Stimulated activated naive CD8-positive, alpha-beta T cell treated with anti-CD3 and anti-CD28 coated beads, Interleukin-15, Interleukin-2, amounts not matched to agents 100 ng/mL and 50 ng/mL, for 24 hours (primary cell): ENCODE results near the gene MBOAT2.

ENCODE experiments used
- H3K27ac Mint-ChIP-seq: one replicate; pipeline ENCODE4 v1.8.0; 2021; ENCODE audit warnings: mild to moderate bottlenecking, mixed read lengths
- H3K27me3 Mint-ChIP-seq: one replicate; pipeline ENCODE4 v1.8.0; 2021; ENCODE audit warnings: mixed read lengths
- H3K36me3 Mint-ChIP-seq: one replicate; pipeline ENCODE4 v1.8.0; 2021; ENCODE audit warnings: low read depth, mixed read lengths
- H3K4me1 Mint-ChIP-seq: one replicate; pipeline ENCODE4 v1.8.0; 2021; ENCODE audit warnings: low read depth, mixed read lengths
- H3K4me3 Mint-ChIP-seq: one replicate; pipeline ENCODE4 v1.8.0; 2021; ENCODE audit warnings: mild to moderate bottlenecking, mixed read lengths
- H3K9me3 Mint-ChIP-seq: one replicate; pipeline ENCODE4 v1.8.0; 2021; ENCODE audit warnings: mixed read lengths

MBOAT2 gene

GRCh38 chr2:8847400-8847799 is 156.1 kb downstream of the MBOAT2 start:
- H3K36me3 Mint-ChIP-seq, result no peaks in the 10 kb centered on the region
- H3K27me3 Mint-ChIP-seq, result peaks cover 20% of the 10 kb centered on the region

GRCh38 chr2:8841932-8842331 is 161.6 kb downstream of the MBOAT2 start:
- Mint-ChIP-seq H3K36me3 (no peaks in the 10 kb centered on the region), H3K27me3 (peaks cover 20% of the 10 kb centered on the region), H3K4me3 (no peak overlapping the region), H3K9me3 (no peaks in the 10 kb centered on the region), H3K27ac (no peak overlapping the region), H3K4me1 (peaks cover 2% of the 10 kb centered on the region)

More at GRCh38 chr2:8847400-8847799, 156.1 kb downstream of the MBOAT2 start:
- H3K4me3 Mint-ChIP-seq, result no peak overlapping the region
- no peaks in the 10 kb centered on the region for H3K9me3 Mint-ChIP-seq
- H3K27ac Mint-ChIP-seq, result no peak overlapping the region
- no peaks in the 10 kb centered on the region for H3K4me1 Mint-ChIP-seq

GRCh38 chr2:8840475-8841091 is 162.9 kb downstream of the MBOAT2 start:
- H3K4me3 Mint-ChIP-seq, result no peak overlapping the region
- H3K36me3 Mint-ChIP-seq, result no peaks in the 10 kb centered on the region
- H3K9me3 Mint-ChIP-seq, result no peaks in the 10 kb centered on the region
- H3K27ac Mint-ChIP-seq, result no peak overlapping the region
- H3K27me3 Mint-ChIP-seq, result peaks cover 8% of the 10 kb centered on the region
- H3K4me1 Mint-ChIP-seq, result peaks cover 14% of the 10 kb centered on the region

GRCh38 chr2:8839189-8839965 is 164.1 kb downstream of the MBOAT2 start:
- Mint-ChIP-seq H3K4me3 (no peak overlapping the region), H3K27me3 (peaks cover 4% of the 10 kb centered on the region), H3K4me1 (peaks cover 26% of the 10 kb centered on the region), H3K27ac (no peak overlapping the region), H3K36me3 (no peaks in the 10 kb centered on the region), H3K9me3 (no peaks in the 10 kb centered on the region)

- no peaks in the 10 kb centered on the region for H3K9me3 Mint-ChIP-seq
- H3K27me3 Mint-ChIP-seq, result no peaks in the 10 kb centered on the region
- no peak overlapping the region for H3K27ac Mint-ChIP-seq
- peak overlapping the region; percentile 99 for H3K4me3 Mint-ChIP-seq
- peaks cover 38% of the 10 kb centered on the region for H3K4me1 Mint-ChIP-seq
- H3K36me3 Mint-ChIP-seq, result peaks cover 6% of the 10 kb centered on the region
Observed at GRCh38 chr2:8837795-8838140, 165.7 kb downstream of the MBOAT2 start.

GRCh38 chr2:8836971-8837794 is 166.3 kb downstream of the MBOAT2 start, which contains the start of gene KIDINS220:
KIDINS220 (minus strand) TSS chr2:8837613; CDS start chr2:8827093, 10,520 bp downstream.
- Mint-ChIP-seq H3K4me3 (peak within 1 kb of the TSS; percentile 99), H3K4me1 (peaks cover 38% of the 10 kb centered on the region), H3K27ac (peak within 1 kb of the TSS; percentile 97), H3K27me3 (no peaks in the 10 kb centered on the region), H3K9me3 (no peaks in the 10 kb centered on the region), H3K36me3 (peaks cover 6% of the 10 kb centered on the region)

GRCh38 chr2:8835279-8835678 is 168.2 kb downstream of the MBOAT2 start:
- Mint-ChIP-seq H3K9me3 (no peaks in the 10 kb centered on the region), H3K36me3 (peaks cover 6% of the 10 kb centered on the region), H3K27ac (no peak overlapping the region), H3K27me3 (no peaks in the 10 kb centered on the region), H3K4me1 (peaks cover 48% of the 10 kb centered on the region), H3K4me3 (peak overlapping the region; percentile 99)

GRCh38 chr2:8833853-8834252 is 169.6 kb downstream of the MBOAT2 start:
- peaks cover 11% of the 10 kb centered on the region for H3K36me3 Mint-ChIP-seq
- H3K27me3 Mint-ChIP-seq, result no peaks in the 10 kb centered on the region
- no peaks in the 10 kb centered on the region for H3K9me3 Mint-ChIP-seq
- peaks cover 56% of the 10 kb centered on the region for H3K4me1 Mint-ChIP-seq
- no peak overlapping the region for H3K27ac Mint-ChIP-seq
- H3K4me3 Mint-ChIP-seq, result no peak overlapping the region

- Mint-ChIP-seq H3K4me3 (no peak overlapping the region), H3K27ac (no peak overlapping the region), H3K9me3 (no peaks in the 10 kb centered on the region), H3K36me3 (peaks cover 16% of the 10 kb centered on the region), H3K27me3 (no peaks in the 10 kb centered on the region), H3K4me1 (peaks cover 56% of the 10 kb centered on the region)
Observed at GRCh38 chr2:8831516-8831915, 172.0 kb downstream of the MBOAT2 start.

- peaks cover 22% of the 10 kb centered on the region for H3K4me1 Mint-ChIP-seq
- peaks cover 23% of the 10 kb centered on the region for H3K36me3 Mint-ChIP-seq
- H3K27me3 Mint-ChIP-seq, result no peaks in the 10 kb centered on the region
- H3K9me3 Mint-ChIP-seq, result no peaks in the 10 kb centered on the region
- H3K27ac Mint-ChIP-seq, result no peak overlapping the region
- H3K4me3 Mint-ChIP-seq, result no peak overlapping the region
Observed at GRCh38 chr2:8827729-8828128, 175.8 kb downstream of the MBOAT2 start.

- no peaks in the 10 kb centered on the region for H3K4me1 Mint-ChIP-seq
- no peak overlapping the region for H3K4me3 Mint-ChIP-seq
- peaks cover 24% of the 10 kb centered on the region for H3K36me3 Mint-ChIP-seq
- H3K27ac Mint-ChIP-seq, result no peak overlapping the region
- no peaks in the 10 kb centered on the region for H3K9me3 Mint-ChIP-seq
- H3K27me3 Mint-ChIP-seq, result no peaks in the 10 kb centered on the region
Observed at GRCh38 chr2:8822218-8822617, 181.3 kb downstream of the MBOAT2 start.

GRCh38 chr2:8821276-8822217 is 181.9 kb downstream of the MBOAT2 start:
- Mint-ChIP-seq H3K27me3 (no peaks in the 10 kb centered on the region), H3K4me3 (no peak overlapping the region), H3K9me3 (no peaks in the 10 kb centered on the region), H3K4me1 (no peaks in the 10 kb centered on the region), H3K36me3 (peaks cover 26% of the 10 kb centered on the region), H3K27ac (no peak overlapping the region)

- no peak overlapping the region for H3K27ac Mint-ChIP-seq
- no peaks in the 10 kb centered on the region for H3K27me3 Mint-ChIP-seq
- H3K4me1 Mint-ChIP-seq, result no peaks in the 10 kb centered on the region
- no peaks in the 10 kb centered on the region for H3K9me3 Mint-ChIP-seq
- peaks cover 25% of the 10 kb centered on the region for H3K36me3 Mint-ChIP-seq
- H3K4me3 Mint-ChIP-seq, result no peak overlapping the region
Observed at GRCh38 chr2:8819948-8820347, 183.5 kb downstream of the MBOAT2 start.

- Mint-ChIP-seq H3K4me3 (no peak overlapping the region), H3K4me1 (no peaks in the 10 kb centered on the region), H3K9me3 (no peaks in the 10 kb centered on the region), H3K27ac (no peak overlapping the region), H3K27me3 (no peaks in the 10 kb centered on the region), H3K36me3 (peaks cover 17% of the 10 kb centered on the region)
Observed at GRCh38 chr2:8819194-8819593, 184.3 kb downstream of the MBOAT2 start.
